K562 (cell line): ENCODE data around the gene BANP. TPM values are rescaled to one million over a fixed set of nuclear protein-coding genes. Genes with fewer than 3 reads are reported as not detected.
"Not testable (repeated sequence)": the region's sequence is repeated elsewhere in the genome, so short reads cannot be mapped to it uniquely, and the experiment has no call there.

ENCODE experiments used
- ATAC-seq: fragments of 200-7000 bp; cut with Tn5 transposase; 3 replicates; pipeline ENCODE4 v1.9.1; 2020; ENCODE audit warnings: moderate library complexity
- BruUV-seq: library from RNA; stranded (reverse); fragments of 400-500 nt; replicated peaks from 2 replicates; lab custom pipeline; 2021; lab: Mats Ljungman, UMichigan
- CTCF ChIA-PET: fragments of 300-600 bp; formaldehyde crosslinking; extraction: SDS; loops from one replicate; lab custom pipeline; 2021; ENCODE audit warnings: low intra/inter-chr PET ratio; lab: Yijun Ruan, JAX
- POLR2A ChIA-PET: fragments of 300-600, 350-650 bp; sonication (Branson Sonifier 250); formaldehyde crosslinking; extraction: SDS; loops from one replicate; lab custom pipeline; 2021; ENCODE audit warnings: antibody characterized with exemption, inconsistent platforms; lab: Yijun Ruan, JAX
- DNase-seq, 4 experiments: peaks; one replicate each; pipeline versions ENCODE4 v3.0.0 to v3.0.0-alpha.2; 2011 to 2018; ENCODE audit warnings: low spot score in 3 of 4, mixed read lengths in 3 of 4; ENCODE audit errors: extremely low read depth in 1 of 4
- FAIRE-seq: peaks from 2 replicates; lab custom pipeline; 2011; peaks lifted over from hg19 to GRCh38; lab: Jason Lieb, UNC
- H2AFZ ChIP-seq: 2 replicates; pipeline ENCODE4 v1.6.0; 2011; ENCODE audit warnings: low read depth, low read length, control low read depth, inconsistent platforms
- H3K27ac ChIP-seq: fragments of 200-600 bp; 3 replicates; pipeline ENCODE4 v1.8.0; 2011; ENCODE audit warnings: low read depth, mild to moderate bottlenecking, control low read depth, inconsistent platforms, low read length, moderate library complexity, mixed read lengths; ENCODE audit errors: extremely low read depth
- H3K27me3 ChIP-seq, 2 experiments: fragments of 300-600 bp in 1 of 2; 2 replicates in 1 of 2; 3 replicates in 1 of 2; pipeline versions ENCODE4 v1.6.0 to v1.8.0; 2011; ENCODE audit warnings: inconsistent platforms in 2 of 2, low read length in 2 of 2, mild to moderate bottlenecking in 1 of 2, mixed read lengths in 1 of 2, moderate library complexity in 1 of 2; ENCODE audit not compliant: control insufficient read depth in 2 of 2, insufficient read depth in 2 of 2
- H3K36me3 ChIP-seq: fragments of 300-600 bp; 3 replicates; pipeline ENCODE4 v1.8.0; 2011; ENCODE audit warnings: mild to moderate bottlenecking, low read length, inconsistent platforms; ENCODE audit not compliant: control insufficient read depth, insufficient read depth
- H3K4me1 ChIP-seq, 2 experiments: fragments of 200-600 bp in 1 of 2; replicated peaks in 1 of 2; 2 replicates in 1 of 2; 3 replicates in 1 of 2; pipeline versions ENCODE4 v1.5.1 to v1.8.0; 2011; ENCODE audit warnings: inconsistent platforms in 2 of 2, low read length in 2 of 2, mild to moderate bottlenecking in 1 of 2, mixed read lengths in 1 of 2, moderate library complexity in 1 of 2; ENCODE audit not compliant: control insufficient read depth in 2 of 2, insufficient read depth in 2 of 2
- H3K4me2 ChIP-seq: 2 replicates; pipeline ENCODE4 v1.6.1; 2011; ENCODE audit warnings: low read length, control low read depth, inconsistent platforms, mixed read lengths; ENCODE audit not compliant: insufficient read depth
- H3K4me3 ChIP-seq: fragments of 200-600 bp; sonication (generic), shearing (Covaris generic); 2 replicates; pipeline ENCODE4 v1.5.1; 2016; ENCODE audit warnings: control low read depth, inconsistent platforms
- H3K79me2 ChIP-seq: fragments of 200-600 bp; 3 replicates; pipeline ENCODE4 v1.8.0; 2011; ENCODE audit warnings: low read length, inconsistent platforms; ENCODE audit not compliant: control insufficient read depth, insufficient read depth
- H3K9ac ChIP-seq, 2 experiments: 2 replicates each; pipeline versions ENCODE4 v1.6.0 to v1.6.1; 2011; ENCODE audit warnings: low read depth in 2 of 2, low read length in 2 of 2, control low read depth in 1 of 2, inconsistent platforms in 1 of 2, mild to moderate bottlenecking in 1 of 2, mixed read lengths in 1 of 2; ENCODE audit not compliant: insufficient read depth in 1 of 2
- H3K9me1 ChIP-seq: one replicate; pipeline ENCODE4 v1.6.0; 2011; ENCODE audit warnings: inconsistent platforms, mild to moderate bottlenecking, low read length, moderate library complexity; ENCODE audit not compliant: control insufficient read depth, insufficient read depth
- H3K9me3 ChIP-seq: replicated peaks from 2 replicates; pipeline ENCODE4 v1.5.1; 2011; ENCODE audit warnings: low read depth, low read length, inconsistent platforms; ENCODE audit not compliant: control insufficient read depth, insufficient read depth
- H4K20me1 ChIP-seq: replicated peaks from 2 replicates; pipeline ENCODE4 v1.6.1; 2011; ENCODE audit warnings: low read length, inconsistent platforms, mixed read lengths; ENCODE audit not compliant: control insufficient read depth, insufficient read depth
- WGBS: fragments of 100-300 bp; shearing (Covaris generic); methylation state at CpG from one replicate; pipeline ENCODE4 v1.1.6; 2016; ENCODE audit warnings: low coverage, mixed read lengths; ENCODE audit not compliant: insufficient coverage; ENCODE audit errors: missing lambda C conversion rate; 5-methylcytosine and 5-hydroxymethylcytosine counted together
- in situ Hi-C: fragments of 300-500 bp; cut with MboI; formaldehyde crosslinking; loops from 4 replicates; pipeline ENCODE4 v1.15.0; 2018; ENCODE audit warnings: inconsistent platforms, mixed read lengths
- intact Hi-C: fragments of 100-400 bp; cut with micrococcal nuclease; formaldehyde crosslinking; loops from 2 replicates; pipeline ENCODE4 v1.14.2; 2022
- polyA plus RNA-seq, 8 experiments: library from polyadenylated mRNA; depleted of rRNA in 4 of 8; stranded (reverse) in 5 of 8; unstranded in 3 of 8; fragments of >200 nt; fragmentation: Nextera tagmentation in 2 of 8; fragmentation: Illumina TruSeq in 1 of 8; extraction: Ambion mirVana in 2 of 8; extraction: Trizol in 1 of 8; gene quantifications; 2 replicates each; pipeline versions ENCODE4 v1.2.1 to v1.2.3, GENCODE V29; 2011 to 2014; ENCODE audit warnings: inconsistent platforms in 1 of 8, missing spikeins in 1 of 8
- total RNA-seq, 7 experiments: library from RNA; depleted of rRNA in 6 of 7; stranded (reverse); fragments of >200 nt in 6 of 7; fragmentation: Illumina TruSeq in 2 of 7; extraction: Trizol in 2 of 7; gene quantifications; 2 replicates each; pipeline versions ENCODE4 v1.2.1 to v1.2.3, GENCODE V29; 2011 to 2021; ENCODE audit warnings: low replicate concordance in 1 of 7

The BANP gene
- total and polyA plus RNA-seq, 9 of the 15 experiments (the other 6 are each of a cell fraction or from before 2014, with no cell fraction given) = 4.6 to 22.1 (median 15.6) TPM

- DNase-seq, in situ Hi-C loops, H3K9me3 ChIP-seq, CTCF ChIA-PET, H2AFZ ChIP-seq, ATAC-seq, FAIRE-seq, H3K4me1 ChIP-seq, H3K4me3 ChIP-seq, H3K9me1 ChIP-seq, POLR2A ChIA-PET, H3K9ac ChIP-seq, H4K20me1 ChIP-seq, BruUV-seq, intact Hi-C loops, H3K36me3 ChIP-seq, H3K4me2 ChIP-seq, H3K27ac ChIP-seq, H3K79me2 ChIP-seq, H3K27me3 ChIP-seq: not testable (repeated sequence)
- 84% methylated on average over 14 of the region's 14 CpGs for WGBS
Measured at GRCh38 chr16:88044121-88044581, 92.9 kb downstream of the BANP start.

GRCh38 chr16:88045361-88045760 is 94.1 kb downstream of the BANP start:
- 80% methylated on average over 10 of the region's 11 CpGs for WGBS
- FAIRE-seq, in situ Hi-C loops: not testable (repeated sequence)

More at GRCh38 chr16:88045361-88045760, 94.1 kb downstream of the BANP start:
- H3K36me3 ChIP-seq, H3K9ac ChIP-seq, ATAC-seq, H3K79me2 ChIP-seq, CTCF ChIA-PET, BruUV-seq, intact Hi-C loops, H3K9me1 ChIP-seq, H4K20me1 ChIP-seq, H2AFZ ChIP-seq, H3K27me3 ChIP-seq, H3K9me3 ChIP-seq, H3K4me2 ChIP-seq, H3K4me3 ChIP-seq, H3K27ac ChIP-seq, H3K4me1 ChIP-seq, DNase-seq: not testable (repeated sequence)
- POLR2A ChIA-PET = interaction anchor here (0.7 kb wide), 1 partner anchor 1772 kb away, joined by 3 read pairs; no protein-coding TSS in a partner anchor
